GM20000 (cell line): ENCODE measurements around the gene DENND1A.

Experiments
- DNase-seq: peaks from one replicate; pipeline ENCODE4 v3.0.0; 2012; ENCODE audit warnings: low spot score
- TF ChIP-seq, protein P1 (sequence below): IDR thresholded peaks from 2 replicates; pipeline ENCODE4 v1.5.1; 2012; ENCODE audit warnings: mild to moderate bottlenecking, control low read depth; ENCODE audit errors: extremely low read depth, missing control alignments

Gene DENND1A

DNA sequence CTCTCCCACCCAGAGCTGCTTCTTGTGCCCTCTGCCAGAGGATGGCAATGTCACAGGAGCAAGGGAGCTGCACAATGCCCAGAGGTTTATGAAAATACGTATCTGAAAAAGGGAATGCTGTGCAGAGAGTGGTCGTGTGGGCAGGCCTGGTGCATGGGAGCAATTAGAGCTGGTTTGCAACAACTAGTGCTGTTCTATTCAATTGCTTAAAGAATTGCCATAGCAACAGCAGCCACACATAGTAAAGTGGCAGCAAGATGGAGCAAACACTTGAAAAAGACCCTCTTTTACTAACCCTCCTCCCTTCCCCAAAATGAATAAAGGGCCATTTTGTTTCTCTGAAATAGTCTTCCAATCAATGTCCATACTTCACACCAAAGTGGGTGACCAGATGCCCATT lies 407.7 kb downstream of the DENND1A start:
- TF ChIP-seq, protein P1, sequence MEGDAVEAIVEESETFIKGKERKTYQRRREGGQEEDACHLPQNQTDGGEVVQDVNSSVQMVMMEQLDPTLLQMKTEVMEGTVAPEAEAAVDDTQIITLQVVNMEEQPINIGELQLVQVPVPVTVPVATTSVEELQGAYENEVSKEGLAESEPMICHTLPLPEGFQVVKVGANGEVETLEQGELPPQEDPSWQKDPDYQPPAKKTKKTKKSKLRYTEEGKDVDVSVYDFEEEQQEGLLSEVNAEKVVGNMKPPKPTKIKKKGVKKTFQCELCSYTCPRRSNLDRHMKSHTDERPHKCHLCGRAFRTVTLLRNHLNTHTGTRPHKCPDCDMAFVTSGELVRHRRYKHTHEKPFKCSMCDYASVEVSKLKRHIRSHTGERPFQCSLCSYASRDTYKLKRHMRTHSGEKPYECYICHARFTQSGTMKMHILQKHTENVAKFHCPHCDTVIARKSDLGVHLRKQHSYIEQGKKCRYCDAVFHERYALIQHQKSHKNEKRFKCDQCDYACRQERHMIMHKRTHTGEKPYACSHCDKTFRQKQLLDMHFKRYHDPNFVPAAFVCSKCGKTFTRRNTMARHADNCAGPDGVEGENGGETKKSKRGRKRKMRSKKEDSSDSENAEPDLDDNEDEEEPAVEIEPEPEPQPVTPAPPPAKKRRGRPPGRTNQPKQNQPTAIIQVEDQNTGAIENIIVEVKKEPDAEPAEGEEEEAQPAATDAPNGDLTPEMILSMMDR = no peak
- DNase-seq = no peak

DNA sequence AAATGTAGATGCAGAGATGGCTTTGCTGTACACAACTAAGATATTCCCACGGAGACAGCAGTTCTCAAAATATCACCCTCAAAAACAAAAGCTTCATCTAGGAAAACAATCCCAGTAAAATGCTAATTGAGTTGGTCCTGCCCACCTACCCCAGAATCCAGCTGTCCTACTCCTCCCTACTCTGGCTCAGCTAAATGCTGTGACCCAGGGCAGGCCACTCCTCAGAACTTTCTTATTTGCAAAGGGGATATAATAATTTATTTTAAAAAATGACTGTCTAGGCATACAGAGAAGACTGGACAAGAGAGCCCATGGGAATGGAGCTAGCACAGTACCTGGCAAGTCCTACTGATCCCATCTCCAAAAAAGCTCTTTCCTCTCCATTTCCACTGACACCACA lies 411.6 kb downstream of the DENND1A start:
- TF ChIP-seq, protein P1 = no peak
- DNase-seq = no peak

DNA sequence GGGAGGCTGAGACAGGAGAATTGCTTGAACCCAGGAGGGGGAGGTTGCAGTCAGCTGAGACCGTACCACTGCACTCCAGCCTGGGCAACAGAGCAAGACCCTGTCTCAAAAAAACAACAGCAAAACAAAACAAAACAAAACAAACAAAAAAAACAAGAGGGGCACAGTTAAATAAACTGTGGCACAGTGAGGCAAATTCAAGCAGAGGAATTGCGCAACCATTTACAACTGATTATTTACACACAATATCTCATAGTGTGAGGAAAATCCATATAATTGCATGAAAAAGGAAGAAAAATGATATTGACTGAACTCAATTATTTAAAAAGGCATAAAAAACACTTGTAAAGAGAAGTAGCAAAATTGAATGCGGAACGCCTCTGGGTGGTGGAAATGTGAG lies 412.4 kb downstream of the DENND1A start:
- TF ChIP-seq, protein P1 = no peak
- no peak for DNase-seq

DNA sequence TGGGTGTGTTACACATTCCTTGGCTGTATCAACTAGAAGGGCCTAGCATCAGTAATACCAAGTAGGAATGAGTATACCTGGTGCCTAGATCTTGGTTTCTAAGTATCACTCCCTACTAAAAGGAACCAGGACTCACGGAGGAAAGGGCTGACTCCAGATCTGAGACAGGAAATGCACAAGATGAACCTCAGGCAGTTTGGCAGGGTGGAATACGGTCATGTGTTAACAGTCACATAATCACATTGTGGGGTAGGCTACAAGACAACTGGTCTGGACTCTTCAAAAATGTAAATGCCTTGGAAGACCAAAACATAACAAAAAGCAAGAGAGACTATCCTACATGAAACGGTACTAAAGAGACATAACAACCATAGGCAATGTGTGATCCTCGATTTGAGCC lies 415.2 kb downstream of the DENND1A start:
- DNase-seq = no peak
- TF ChIP-seq, protein P1 = no peak

DNA sequence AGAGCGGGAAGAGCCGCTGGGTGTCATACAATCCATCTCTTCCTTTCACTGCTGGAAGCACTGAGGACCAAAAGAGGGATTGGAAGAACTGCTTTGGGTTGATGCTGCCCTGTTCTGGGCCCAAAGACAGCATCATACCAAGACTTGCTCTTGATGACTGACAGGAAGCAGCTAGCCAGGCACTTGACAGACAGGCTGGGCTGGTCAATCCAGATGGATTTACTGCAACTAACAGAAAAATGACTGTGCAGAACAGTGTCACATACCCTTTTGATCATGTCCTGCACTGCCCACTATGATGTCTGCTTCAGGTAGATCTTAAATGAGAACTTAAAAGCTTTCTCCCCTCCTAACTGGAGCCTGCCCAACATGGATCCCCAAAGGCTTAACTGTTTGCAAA lies 416.4 kb downstream of the DENND1A start:
- no peak for DNase-seq
- TF ChIP-seq, protein P1 = no peak

DNA sequence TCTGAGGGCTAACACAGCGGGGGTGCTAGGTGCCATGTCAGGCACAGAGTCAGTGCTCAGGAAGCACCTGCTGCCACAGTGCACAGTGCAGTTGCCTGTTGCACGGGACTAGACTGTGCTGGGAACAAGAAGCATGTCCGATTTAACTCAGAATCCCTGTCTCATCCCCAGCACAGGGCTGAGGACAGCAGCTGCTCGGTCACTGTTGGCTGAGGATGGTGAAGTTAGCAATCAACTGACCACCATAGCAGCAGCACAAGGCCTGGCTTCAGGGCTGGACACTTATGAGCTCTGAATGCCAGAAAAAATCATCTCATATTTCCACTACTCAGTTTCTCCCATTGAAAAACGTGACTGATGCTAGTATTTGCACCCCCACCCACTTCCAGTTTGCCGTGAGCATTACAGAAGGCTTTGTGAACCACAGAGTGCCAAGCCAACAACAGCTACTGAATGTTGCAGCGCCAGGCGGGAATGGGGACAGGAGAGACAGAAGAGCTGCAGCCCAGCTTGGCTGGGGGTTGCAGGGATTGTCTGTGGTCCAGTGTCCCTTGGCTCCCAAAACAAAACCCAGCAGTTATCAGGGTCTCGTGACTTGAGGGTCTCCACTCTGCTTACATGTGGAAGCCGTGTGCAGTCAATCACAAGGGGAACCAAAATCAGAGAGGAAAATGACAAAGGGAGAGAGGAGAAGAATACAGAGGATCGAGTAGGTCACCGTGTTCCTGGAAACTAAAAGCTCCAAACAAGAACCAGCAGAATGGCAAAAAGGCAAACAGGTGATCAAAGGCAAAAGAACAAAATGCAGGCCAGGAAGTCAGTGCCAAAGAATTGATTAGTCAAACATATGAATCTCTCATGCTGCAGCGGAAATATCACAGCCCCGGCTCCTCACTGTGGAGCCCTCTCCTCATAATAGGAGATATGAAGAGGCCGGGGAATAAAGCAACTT lies 418.3 kb downstream of the DENND1A start:
- TF ChIP-seq, protein P1 = no peak
- DNase-seq = no peak

DNA sequence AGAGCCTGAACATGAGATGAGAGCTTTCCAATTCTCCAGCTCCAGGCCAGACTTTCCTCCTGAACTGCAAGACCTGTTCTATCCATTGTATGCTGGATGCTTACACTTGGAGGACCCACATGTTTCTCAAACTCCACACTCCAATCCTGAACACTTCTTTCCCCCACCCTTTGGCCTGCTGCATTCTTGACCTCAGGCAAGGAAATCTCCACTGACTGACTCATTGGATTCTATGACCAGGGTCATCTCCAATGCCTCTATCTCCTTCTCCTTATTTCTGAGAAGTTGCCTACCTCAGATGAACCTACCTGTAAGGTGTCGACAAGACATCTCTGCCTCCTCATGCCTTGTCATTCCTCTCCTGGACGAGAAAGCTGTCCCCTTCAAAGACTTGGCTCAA lies 420.3 kb downstream of the DENND1A start:
- TF ChIP-seq, protein P1 = no peak
- no peak for DNase-seq
